Measurements from ENCODE around the gene CHD1. TPM values are rescaled to one million over a fixed set of nuclear protein-coding genes. Genes with fewer than 3 reads are reported as not detected.

The CHD1 gene
- total and polyA plus RNA-seq, 9 of the 15 experiments (the other 6 are each of a cell fraction or from before 2014, with no cell fraction given) = 27.3 to 133 (median 58.7) TPM

DNA sequence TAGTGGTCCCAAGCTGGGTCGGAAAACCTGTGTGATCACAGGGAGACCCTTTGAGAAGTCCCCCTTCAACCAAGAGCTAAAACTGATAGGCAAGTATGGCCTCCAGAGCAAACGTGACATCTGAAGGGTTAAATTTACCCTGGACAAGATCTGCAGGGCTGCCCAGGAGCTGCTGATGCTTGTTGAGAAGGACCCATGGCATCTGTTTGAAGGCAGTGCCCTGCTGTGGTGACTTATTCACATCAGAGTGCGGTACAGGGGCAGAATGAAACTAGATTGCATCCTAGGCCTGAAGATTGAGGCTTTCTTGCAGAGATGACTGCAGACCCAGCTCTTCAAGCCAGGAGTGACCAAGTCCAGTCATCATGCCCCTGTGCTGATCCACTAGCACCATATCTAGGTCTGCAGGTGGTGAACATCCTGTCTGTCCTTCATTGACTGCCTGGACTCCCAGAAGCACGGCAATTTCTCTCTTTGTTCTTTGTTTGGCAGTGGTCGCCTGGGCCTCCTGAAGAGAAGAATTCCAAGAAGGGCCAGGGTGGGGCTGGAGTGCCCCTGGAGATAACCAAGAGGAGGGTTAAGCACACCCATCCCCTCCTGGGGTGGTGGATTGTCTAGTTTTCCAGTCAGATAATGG is 25.7 kb upstream of the CHD1 start (continued):
- no peak for TF ChIP-seq SRSF1 (IDR thresholded peaks at IDR 0.05; ENCODE audit: low read depth, low read length)
- no peak for TF ChIP-seq ZNF445 (CRISPR knock-in tag; IDR thresholded peaks at IDR 0.05; ENCODE audit: low read depth)
- 0 out of 4 replicates have a peak, but pooled peaks of 1 of the 2 experiments have one; percentile 18 for TF ChIP-seq RAD21 (CRISPR knock-in tag; conservative IDR thresholded peaks at IDR 0.05 in 1 of 2, IDR thresholded peaks at IDR 0.05 in 1 of 2)
- peak; percentile 88 for TF ChIP-seq DPF2 (IDR thresholded peaks at IDR 0.05)
- TF ChIP-seq SIN3A (IDR thresholded peaks at IDR 0.05; ENCODE audit: borderline replicate concordance in 2 of 2, control insufficient read depth in 1 of 2, low read depth in 2 of 2, low read length in 2 of 2) = no peak
- TF ChIP-seq NCOR1 (IDR thresholded peaks at IDR 0.05) = peak; percentile 91
- TF ChIP-seq MECOM (CRISPR knock-in tag; IDR thresholded peaks at IDR 0.05) = 0 out of 2 replicates have a peak, but pooled peaks have one; percentile 65
- TF ChIP-seq ZNF561 (CRISPR knock-in tag; conservative IDR thresholded peaks at IDR 0.05) = no peak
- no peak for TF ChIP-seq TAF9B (IDR thresholded peaks at IDR 0.05; ENCODE audit: partially characterized antibody)
- peak; percentile 91 for TF ChIP-seq CTBP1 (IDR thresholded peaks at IDR 0.05; ENCODE audit: borderline replicate concordance)
- peak; percentile 60 for TF ChIP-seq HDAC3 (IDR thresholded peaks at IDR 0.05; ENCODE audit: borderline replicate concordance, partially characterized antibody)
- TF ChIP-seq RBFOX2 (IDR thresholded peaks at IDR 0.05; ENCODE audit: low read depth, low read length) = 0 out of 2 replicates have a peak, but pooled peaks have one; percentile 18
- TF ChIP-seq TAL1 (IDR thresholded peaks at IDR 0.05) = peak; percentile 88
- peak; percentile 97 for TF ChIP-seq SOX6 (IDR thresholded peaks at IDR 0.05)
- TF ChIP-seq, protein P1, sequence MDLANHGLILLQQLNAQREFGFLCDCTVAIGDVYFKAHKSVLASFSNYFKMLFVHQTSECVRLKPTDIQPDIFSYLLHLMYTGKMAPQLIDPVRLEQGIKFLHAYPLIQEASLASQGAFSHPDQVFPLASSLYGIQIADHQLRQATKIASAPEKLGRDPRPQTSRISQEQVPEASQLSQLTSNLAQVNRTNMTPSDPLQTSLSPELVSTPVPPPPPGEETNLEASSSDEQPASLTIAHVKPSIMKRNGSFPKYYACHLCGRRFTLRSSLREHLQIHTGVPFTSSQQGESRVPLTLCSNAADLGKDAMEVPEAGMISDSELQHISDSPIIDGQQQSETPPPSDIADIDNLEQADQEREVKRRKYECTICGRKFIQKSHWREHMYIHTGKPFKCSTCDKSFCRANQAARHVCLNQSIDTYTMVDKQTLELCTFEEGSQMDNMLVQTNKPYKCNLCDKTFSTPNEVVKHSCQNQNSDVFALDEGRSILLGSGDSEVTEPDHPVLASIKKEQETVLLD (IDR thresholded peaks at IDR 0.05) = peak; percentile 78
- peak; percentile 82; the same call in 1 of the 2 replicates for TF ChIP-seq LEF1 (IDR thresholded peaks at IDR 0.05)
- no peak for TF ChIP-seq JUN (IDR thresholded peaks at IDR 0.05; ENCODE audit: borderline replicate concordance, low read depth, low read length)
- no peak for TF ChIP-seq JUN (CRISPR knock-in tag; IDR thresholded peaks at IDR 0.05; ENCODE audit: borderline replicate concordance)
- peak; percentile 16; the same call in 1 of the 2 replicates for TF ChIP-seq ZKSCAN1 (IDR thresholded peaks at IDR 0.05; ENCODE audit: low read depth, low read length)
- TF ChIP-seq MEF2D (tag; conservative IDR thresholded peaks at IDR 0.05; ENCODE audit: low read depth) = 0 out of 2 replicates have a peak, but pooled peaks have one; percentile 30
- TF ChIP-seq NR2C1 (IDR thresholded peaks at IDR 0.05) = no peak
- peak; percentile 32; the same call in 1 of the 2 replicates for TF ChIP-seq NR2C1 (tag; IDR thresholded peaks at IDR 0.05)
- TF ChIP-seq NFRKB (IDR thresholded peaks at IDR 0.05; ENCODE audit: low read depth) = peak; percentile 75
- peak; percentile 67 to 87; a peak in 3 of 4 replicates for TF ChIP-seq TRIM24 (IDR thresholded peaks at IDR 0.05)
- peak; percentile 95 for TF ChIP-seq CBFA2T3 (IDR thresholded peaks at IDR 0.05)
- TF ChIP-seq, protein P2, sequence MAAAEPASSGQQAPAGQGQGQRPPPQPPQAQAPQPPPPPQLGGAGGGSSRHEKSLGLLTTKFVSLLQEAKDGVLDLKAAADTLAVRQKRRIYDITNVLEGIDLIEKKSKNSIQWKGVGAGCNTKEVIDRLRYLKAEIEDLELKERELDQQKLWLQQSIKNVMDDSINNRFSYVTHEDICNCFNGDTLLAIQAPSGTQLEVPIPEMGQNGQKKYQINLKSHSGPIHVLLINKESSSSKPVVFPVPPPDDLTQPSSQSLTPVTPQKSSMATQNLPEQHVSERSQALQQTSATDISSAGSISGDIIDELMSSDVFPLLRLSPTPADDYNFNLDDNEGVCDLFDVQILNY (CRISPR knock-in tag; IDR thresholded peaks at IDR 0.05) = no peak
- peak; percentile 96 for TF ChIP-seq ARID1B (IDR thresholded peaks at IDR 0.05)
- TF ChIP-seq MTA2 (IDR thresholded peaks at IDR 0.05; ENCODE audit: low read depth) = peak; percentile 73
- TF ChIP-seq ZNF217 (CRISPR knock-in tag; IDR thresholded peaks at IDR 0.05) = no peak
- peak; percentile 72 for TF ChIP-seq NFIC (IDR thresholded peaks at IDR 0.05)
